T follicular helper cell (primary cell): ENCODE data around the gene ADCY4.
"Not testable (repeated sequence)": the region's sequence is repeated elsewhere in the genome, so short reads cannot be mapped to it uniquely, and the experiment has no call there.

Experiments
- DNase-seq: peaks from one replicate; pipeline ENCODE4 v3.0.0-alpha.2; 2020; ENCODE audit warnings: low read depth

ADCY4 gene

GRCh38 chr14:24366721-24367513 is 32.0 kb upstream of the ADCY4 start:
- no peak for DNase-seq

- no peak for DNase-seq
These were observed 31.5 kb upstream of the ADCY4 start for GRCh38 chr14:24366413-24366720.

GRCh38 chr14:24365600-24366412 is 30.9 kb upstream of the ADCY4 start:
- no peak for DNase-seq

DNA sequence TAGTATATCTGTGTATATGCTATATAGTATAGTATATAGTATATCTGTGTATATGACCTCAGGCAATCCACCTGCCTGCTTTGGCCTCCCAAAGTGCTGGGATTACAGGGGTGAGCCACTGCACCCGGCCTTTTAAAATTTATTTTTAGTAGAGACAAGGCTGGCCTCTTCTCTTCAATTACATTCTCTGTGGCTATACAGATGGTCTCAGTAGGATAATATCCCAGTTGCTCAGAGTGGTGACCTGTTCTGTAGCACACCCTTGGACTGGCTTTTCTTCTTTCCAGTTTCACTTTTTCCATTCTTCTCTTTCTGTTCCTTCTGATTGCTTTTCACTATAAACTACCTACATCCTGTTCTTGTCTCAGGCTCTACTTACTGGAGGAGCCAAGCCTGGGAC is 30.0 kb upstream of the ADCY4 start:
- no peak for DNase-seq

DNA sequence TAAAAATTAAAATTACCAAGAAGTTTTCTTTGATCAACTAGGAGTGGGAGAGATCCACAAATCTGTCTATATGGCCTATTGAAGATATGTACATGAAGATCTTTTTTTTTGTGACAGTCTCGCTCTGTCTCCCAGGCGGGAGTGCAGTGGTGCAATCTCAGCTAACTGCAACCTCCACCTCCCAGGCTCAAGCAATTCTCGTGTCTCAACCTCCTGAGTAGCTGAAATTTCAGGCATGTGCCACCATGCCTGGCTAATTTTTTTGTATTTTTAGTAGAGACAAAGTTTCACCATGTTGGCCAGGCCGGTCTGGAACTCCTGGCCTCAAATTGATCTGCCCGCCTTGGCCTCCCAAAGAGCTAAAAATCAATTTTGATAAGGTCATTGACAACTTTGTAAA is 28.5 kb upstream of the ADCY4 start:
- no peak for DNase-seq

DNA sequence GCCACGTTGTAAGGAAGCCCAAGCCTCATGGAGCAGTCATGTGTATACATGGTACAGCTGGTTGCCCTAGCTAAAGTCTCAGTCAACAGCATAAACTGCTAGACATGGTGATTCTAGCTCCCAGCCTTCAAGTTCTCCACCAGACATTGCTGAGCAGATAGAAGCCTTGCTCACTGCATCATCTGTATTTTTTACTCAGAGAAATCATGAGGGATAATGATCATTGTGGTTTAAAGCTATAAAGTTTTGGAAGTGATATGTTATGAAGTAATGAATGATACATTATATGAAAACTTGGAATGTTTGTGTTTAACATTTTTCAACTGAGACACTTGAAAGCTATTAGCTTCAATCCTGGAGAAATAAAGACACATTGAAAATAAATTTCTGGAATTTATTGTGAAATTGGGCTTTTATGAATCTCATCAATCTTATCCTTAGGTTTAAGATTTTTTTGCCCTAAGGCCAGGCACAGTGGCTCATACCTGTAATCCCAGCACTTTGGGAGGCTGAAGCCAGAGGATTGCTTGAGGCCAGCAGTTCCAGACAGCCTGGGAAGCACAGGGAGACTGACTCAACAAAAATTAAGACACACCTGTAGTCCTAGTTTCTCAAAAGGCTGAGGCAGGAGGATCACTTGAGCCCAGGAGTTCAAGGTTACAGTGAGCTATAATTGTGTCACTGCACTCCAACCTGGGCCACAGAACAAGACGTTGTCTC is 27.5 kb upstream of the ADCY4 start:
- no peak for DNase-seq

DNA sequence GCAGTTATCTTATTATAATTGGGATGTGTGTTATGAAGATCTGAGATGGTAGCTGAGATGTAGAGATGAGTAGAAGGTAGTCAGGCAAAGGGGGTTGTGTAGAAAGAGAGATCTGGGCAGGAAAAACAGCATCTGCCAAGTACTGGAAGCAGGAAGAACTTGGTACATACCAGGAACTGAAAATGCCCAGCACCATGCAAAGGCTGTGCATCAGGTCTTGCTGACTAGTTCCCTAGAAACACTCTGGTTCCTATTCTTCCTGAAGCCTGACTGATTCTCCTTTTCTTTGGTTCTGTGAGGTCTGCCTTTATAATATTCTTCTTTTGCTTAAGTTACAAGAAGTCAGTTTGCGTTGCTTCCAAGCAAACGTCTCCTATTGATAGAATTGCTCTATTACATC is 26.5 kb upstream of the ADCY4 start:
- no peak for DNase-seq

DNA sequence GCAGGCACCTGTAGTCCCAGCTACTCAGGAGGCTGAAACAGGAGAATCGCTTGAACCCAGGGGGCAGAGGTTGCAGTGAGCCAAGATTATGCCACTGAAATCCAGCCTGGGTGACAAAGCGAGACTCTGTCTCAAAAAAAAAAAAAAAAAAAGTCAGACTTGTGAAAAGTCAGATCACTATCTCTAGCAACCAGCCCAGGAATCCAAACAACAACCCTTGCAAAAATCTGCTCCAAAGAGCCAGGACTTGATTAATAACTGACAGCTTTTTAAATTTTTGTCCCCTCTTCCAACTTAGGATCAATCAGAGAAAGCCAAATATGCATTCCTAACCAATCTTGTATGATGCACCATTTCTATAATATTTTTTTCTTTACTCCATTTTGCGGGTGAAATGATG is 25.4 kb upstream of the ADCY4 start:
- DNase-seq, result no peak

DNA sequence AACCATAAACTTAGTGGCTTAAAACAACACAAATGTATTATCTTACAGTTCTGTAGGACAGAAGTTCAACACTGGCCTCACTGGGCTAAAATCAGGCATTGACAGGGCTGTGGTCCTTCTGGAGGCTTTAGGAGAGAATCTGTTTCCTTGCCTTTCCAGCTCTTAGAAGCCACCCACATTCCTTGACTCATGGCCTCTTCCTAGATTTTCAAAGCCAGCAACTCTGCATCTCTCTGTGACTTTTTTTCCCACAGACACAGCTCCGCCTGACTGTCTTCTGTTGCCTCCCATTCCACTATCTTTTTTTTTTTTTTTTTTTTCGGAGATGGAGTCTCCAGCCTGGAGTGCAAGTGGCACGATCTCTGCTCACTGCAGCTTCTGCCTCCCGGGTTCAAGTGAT is 21.3 kb upstream of the ADCY4 start:
- no peak for DNase-seq

DNA sequence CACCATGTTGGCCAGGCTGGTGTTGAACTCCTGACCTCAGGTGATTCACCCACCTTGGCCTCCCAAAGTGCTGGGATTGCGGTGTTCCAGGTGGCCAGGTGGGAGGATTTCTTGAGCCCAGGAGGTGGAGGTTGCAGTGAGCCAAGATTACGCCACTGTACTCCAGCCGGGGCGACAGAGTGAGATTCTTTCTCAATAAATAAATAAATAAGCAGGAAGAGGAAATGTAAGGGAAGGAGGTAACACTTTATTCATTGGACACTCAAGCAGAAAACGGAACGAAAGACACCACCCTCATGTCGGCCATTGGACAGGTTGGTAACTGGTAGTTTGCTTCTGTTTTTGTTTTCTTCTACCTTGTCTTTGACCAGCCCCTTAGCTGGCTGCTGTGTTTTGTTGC is 20.1 kb upstream of the ADCY4 start:
- no peak for DNase-seq

GRCh38 chr14:24354482-24354825 is 19.6 kb upstream of the ADCY4 start:
- DNase-seq, result not testable (repeated sequence)

GRCh38 chr14:24353559-24354481 is 18.9 kb upstream of the ADCY4 start:
- DNase-seq, result no peak

DNA sequence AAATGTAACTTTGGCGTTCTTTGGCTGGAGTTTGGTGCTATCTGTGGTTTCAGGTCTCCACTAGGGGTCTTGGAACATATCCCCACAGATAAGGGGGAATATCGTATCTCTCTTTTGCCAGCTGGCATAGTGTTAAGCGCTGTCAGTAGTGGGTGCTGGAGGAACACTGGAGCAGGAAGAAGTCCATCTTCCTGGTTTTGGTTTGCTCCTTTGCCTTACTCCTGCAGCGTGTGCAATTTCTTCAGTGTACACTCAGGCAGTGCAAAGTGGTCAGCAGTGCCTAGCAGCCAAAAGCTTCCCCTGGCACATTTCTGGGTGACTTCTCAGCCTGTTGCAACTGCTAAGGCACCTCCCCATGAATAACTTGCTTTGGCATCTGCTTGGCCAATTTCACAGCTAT is 16.6 kb upstream of the ADCY4 start:
- DNase-seq, result no peak

GRCh38 chr14:24349742-24350141 is 14.9 kb upstream of the ADCY4 start:
- no peak for DNase-seq

GRCh38 chr14:24348186-24348585 is 13.3 kb upstream of the ADCY4 start:
- DNase-seq, result no peak

GRCh38 chr14:24347134-24347533 is 12.3 kb upstream of the ADCY4 start:
- DNase-seq, result no peak

DNA sequence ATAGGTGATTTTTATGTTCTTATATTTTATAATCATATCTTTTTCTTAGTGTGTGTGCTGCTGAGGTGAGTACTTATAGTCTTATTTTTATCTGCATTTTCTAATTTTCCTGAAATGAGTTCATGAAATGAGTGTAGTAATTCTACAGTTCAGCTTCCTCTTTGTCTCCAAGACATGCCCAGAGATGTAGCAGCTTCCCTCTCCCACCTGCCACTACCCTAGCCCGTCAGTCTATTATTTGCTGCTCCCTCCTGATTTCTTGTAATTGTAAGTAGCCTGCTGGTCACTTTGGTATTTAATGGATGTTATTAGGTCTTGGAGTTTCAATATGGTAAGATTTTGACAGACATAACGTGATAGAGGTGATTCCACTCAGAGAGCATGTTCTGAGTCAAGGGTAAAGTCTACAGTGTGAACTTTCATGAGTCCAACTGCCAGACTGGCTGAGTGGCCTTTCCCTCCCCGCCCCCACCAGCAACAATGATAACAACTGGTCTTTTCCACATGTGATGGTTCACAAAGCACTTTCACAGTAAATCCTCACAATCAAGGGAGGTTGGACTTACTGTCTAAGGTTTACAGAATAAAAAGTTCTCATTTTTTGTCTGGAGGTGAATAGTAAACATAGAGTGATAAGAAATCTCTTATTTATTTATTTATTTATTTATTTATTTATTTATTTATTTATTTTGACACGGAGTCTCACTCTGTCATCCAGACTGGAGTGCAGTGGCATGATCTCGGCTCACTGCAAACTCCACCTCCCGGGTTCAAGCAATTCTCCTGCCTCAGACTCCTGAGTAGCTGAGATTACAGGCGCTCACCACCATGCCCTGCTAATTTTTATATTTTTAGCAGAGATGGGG is 9.2 kb upstream of the ADCY4 start:
- DNase-seq, result no peak

- DNase-seq, result no peak
These were observed 8.0 kb upstream of the ADCY4 start for GRCh38 chr14:24342889-24343288.

DNA sequence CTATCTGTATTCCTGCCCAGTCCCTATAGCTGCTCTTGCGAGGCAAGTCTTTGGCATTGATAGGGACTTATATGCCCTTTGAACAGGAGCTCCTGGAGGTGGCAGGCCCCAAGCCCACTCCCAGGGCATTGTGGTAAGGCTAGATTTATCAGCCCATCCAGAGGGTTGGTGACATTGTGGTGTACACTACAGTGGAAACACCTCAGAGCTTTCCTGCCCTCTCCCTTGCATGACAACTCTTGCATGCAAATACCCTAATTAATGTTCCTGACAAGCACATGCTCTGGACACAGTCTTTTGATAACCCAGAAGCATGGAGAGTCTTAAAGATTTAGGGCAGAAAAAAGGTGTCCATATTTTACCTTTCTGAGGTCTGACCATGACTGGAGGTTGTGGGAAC is 5.7 kb upstream of the ADCY4 start:
- no peak for DNase-seq

GRCh38 chr14:24339284-24340151 is 4.6 kb upstream of the ADCY4 start, which contains the start of gene RIPK3:
TSS of gene RIPK3 (minus strand) at chr14:24339991. CDS start at chr14:24339826, 165 bp downstream.
- peak; percentile 46 for DNase-seq
